Right forelimb (tissue), 1 donor: Measurements from ENCODE around the gene ZDHHC11.
"Not testable (repeated sequence)": the region's sequence is repeated elsewhere in the genome, so short reads cannot be mapped to it uniquely, and the experiment has no call there.

ENCODE experiments used
- DNase-seq: peaks from one replicate; pipeline ENCODE4 v3.0.0-alpha.2; 2018

ZDHHC11 gene

GRCh38 chr5:774304-774703 lies 76.5 kb downstream of the ZDHHC11 start:
- peak; percentile 42 for DNase-seq

- DNase-seq = peak; percentile 43
Measured at GRCh38 chr5:773517-774264, 77.1 kb downstream of the ZDHHC11 start.

- DNase-seq = not testable (repeated sequence)
Measured at GRCh38 chr5:772931-773330, 77.9 kb downstream of the ZDHHC11 start.

GRCh38 chr5:772547-772890 lies 78.3 kb downstream of the ZDHHC11 start:
- DNase-seq = not testable (repeated sequence)

GRCh38 chr5:771841-772546 lies 78.8 kb downstream of the ZDHHC11 start:
- not testable (repeated sequence) for DNase-seq

- DNase-seq = peak; percentile 41
Measured at GRCh38 chr5:771087-771781, 79.6 kb downstream of the ZDHHC11 start.

GRCh38 chr5:770585-770984 lies 80.2 kb downstream of the ZDHHC11 start:
- not testable (repeated sequence) for DNase-seq

- DNase-seq = not testable (repeated sequence)
Measured at GRCh38 chr5:769485-770145, 81.2 kb downstream of the ZDHHC11 start.

- DNase-seq = peak; percentile 35
Measured at GRCh38 chr5:766666-767431, 83.9 kb downstream of the ZDHHC11 start.

- no peak for DNase-seq
Measured at GRCh38 chr5:765948-766631, 84.7 kb downstream of the ZDHHC11 start.

- no peak for DNase-seq
Measured at GRCh38 chr5:763998-764781, 86.6 kb downstream of the ZDHHC11 start.

GRCh38 chr5:763397-763796 lies 87.4 kb downstream of the ZDHHC11 start:
- no peak for DNase-seq

GRCh38 chr5:762996-763395 lies 87.8 kb downstream of the ZDHHC11 start:
- not testable (repeated sequence) for DNase-seq

- no peak for DNase-seq
Measured at GRCh38 chr5:761854-762710, 88.7 kb downstream of the ZDHHC11 start.

- DNase-seq = no peak
Measured at GRCh38 chr5:761059-761771, 89.6 kb downstream of the ZDHHC11 start.

GRCh38 chr5:760363-761058 lies 90.3 kb downstream of the ZDHHC11 start:
- peak; percentile 41 for DNase-seq

GRCh38 chr5:759781-760362 lies 90.9 kb downstream of the ZDHHC11 start:
- peak; percentile 42 for DNase-seq

- DNase-seq = peak; percentile 58
Measured at GRCh38 chr5:759111-759751, 91.6 kb downstream of the ZDHHC11 start.
